ENCODE results near the gene KRTAP6-2.

DNA sequence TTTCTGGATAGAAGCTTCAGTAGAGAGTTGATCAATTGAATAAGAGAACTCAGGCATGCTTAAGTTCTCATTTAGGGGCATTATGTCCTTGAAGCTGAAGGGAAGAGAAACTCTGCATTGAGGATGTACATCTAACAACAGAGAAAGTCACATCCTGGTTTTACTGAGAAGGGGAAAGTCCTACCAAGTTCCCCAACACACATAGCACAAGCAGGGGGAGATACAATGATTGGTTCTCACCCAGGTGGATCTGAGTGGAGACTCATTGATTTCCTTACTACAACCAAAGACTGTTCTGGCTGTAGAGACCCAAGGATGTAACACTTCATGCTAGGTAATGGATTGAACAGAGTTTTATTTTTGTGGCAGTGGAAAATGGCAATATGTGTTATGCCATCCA is 16.5 kb upstream of the KRTAP6-2 start:
- TF ChIP-seq, protein P1, sequence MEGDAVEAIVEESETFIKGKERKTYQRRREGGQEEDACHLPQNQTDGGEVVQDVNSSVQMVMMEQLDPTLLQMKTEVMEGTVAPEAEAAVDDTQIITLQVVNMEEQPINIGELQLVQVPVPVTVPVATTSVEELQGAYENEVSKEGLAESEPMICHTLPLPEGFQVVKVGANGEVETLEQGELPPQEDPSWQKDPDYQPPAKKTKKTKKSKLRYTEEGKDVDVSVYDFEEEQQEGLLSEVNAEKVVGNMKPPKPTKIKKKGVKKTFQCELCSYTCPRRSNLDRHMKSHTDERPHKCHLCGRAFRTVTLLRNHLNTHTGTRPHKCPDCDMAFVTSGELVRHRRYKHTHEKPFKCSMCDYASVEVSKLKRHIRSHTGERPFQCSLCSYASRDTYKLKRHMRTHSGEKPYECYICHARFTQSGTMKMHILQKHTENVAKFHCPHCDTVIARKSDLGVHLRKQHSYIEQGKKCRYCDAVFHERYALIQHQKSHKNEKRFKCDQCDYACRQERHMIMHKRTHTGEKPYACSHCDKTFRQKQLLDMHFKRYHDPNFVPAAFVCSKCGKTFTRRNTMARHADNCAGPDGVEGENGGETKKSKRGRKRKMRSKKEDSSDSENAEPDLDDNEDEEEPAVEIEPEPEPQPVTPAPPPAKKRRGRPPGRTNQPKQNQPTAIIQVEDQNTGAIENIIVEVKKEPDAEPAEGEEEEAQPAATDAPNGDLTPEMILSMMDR (IDR thresholded peaks at IDR 0.05) = no peak
- no peak for TF ChIP-seq POLR2A (IDR thresholded peaks at IDR 0.05)
